Pons (tissue), 1 donor: ENCODE results near the gene PKIG.
"Not testable (repeated sequence)": the region's sequence is repeated elsewhere in the genome, so short reads cannot be mapped to it uniquely, and the experiment has no call there.

Experiments used
- DNase-seq: peaks from one replicate; pipeline ENCODE4 v3.0.0-alpha.2; 2016; ENCODE audit warnings: low spot score

PKIG gene

DNA sequence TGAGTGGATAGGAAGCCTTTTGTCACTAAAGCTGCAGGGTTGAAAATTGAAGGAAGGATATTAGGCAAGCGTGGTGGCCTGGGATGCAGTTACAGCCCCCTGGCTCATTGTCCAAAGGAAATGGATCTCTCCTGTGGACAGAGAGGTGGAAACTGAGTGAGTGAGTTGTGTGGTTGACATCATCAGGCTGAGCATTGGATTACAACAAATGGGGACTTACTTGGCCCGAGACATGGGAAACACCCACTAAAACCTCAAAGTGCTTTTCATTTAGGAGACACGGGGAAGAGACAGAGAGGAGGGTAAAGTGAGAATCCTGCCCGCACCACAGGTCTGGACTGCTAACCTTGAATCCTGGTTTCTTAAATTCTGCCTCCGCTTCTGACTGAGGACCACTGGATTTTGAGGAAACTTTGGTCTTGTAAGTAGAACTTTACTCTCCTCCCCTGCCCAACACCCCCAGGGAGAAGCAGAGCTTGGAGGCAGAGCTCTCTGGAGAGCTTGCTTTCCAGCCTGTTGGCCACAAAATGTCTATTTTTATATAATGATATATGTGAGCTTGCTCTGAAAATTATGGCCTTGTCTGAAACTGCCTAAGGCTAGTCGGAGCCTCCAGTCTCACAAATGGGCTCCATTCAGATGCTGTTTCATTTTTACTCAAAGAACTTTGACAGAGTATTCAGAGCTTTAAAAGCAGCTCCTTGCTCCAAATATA, at the start of gene PKIG:
TSS of gene PKIG (plus strand) at position 269 of the 715 bp plus-strand sequence. CDS start 31,978 bp downstream, outside the sequence.
- no peak for DNase-seq

DNA sequence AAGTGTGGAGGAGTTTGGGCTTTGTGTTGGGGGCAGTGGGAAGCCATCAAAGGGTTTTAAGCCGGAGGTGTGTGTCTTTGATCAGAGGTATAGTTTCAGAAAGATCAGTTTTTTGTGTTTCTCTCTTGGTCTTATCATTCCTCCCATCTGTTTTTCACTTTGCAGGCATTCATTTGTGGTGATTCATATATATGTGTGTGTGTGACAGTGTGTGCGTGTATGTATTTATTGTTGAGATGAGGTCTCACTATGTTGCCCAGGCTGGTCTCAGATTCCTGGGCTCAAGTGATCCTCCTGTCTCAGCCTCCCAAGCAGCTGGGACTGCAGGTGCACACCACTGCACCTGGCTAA, 49.4 kb upstream of the PKIG start:
- no peak for DNase-seq

DNA sequence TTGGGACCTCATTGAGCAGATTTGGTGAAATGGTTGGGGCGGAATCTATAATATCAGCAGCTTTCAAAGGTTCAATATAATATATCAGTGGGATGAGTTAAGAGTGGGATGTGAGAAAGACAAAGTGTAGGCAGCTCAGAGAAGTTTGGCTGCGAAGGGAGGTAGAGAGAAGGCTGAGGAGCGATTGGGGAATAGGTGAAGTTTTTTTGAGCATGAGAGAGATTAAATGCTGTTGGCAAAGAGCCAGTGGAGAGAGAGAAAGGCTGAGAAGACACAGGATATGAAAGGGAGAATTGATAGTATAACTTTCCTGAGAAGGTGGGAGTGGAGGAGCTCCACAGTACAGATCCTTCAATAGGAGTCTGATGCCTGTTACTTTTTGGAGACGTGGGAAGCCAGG, 48.5 kb upstream of the PKIG start:
- no peak for DNase-seq

DNA sequence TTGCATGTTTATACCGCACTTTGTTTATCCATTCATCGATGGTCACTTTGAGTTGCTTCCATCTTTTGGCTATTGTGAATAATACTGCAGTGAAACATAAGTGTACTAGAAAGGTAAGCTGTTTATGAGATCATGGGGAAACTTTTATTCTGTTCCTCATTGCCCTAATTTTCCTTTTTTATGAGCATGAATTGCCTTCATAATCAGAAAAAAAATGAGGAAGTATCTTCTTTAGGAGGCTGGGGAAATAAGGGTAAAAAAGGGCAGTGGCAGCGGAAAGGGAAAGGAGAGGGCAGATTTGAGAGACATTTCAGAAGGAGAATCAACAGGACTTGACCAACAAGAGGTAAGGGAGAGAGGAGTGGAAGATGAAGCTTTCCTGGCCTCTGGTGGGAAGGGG, 46.2 kb upstream of the PKIG start:
- no peak for DNase-seq

- no peak for DNase-seq
These were observed 44.4 kb upstream of the PKIG start for GRCh38 chr20:44537993-44538392.

DNA sequence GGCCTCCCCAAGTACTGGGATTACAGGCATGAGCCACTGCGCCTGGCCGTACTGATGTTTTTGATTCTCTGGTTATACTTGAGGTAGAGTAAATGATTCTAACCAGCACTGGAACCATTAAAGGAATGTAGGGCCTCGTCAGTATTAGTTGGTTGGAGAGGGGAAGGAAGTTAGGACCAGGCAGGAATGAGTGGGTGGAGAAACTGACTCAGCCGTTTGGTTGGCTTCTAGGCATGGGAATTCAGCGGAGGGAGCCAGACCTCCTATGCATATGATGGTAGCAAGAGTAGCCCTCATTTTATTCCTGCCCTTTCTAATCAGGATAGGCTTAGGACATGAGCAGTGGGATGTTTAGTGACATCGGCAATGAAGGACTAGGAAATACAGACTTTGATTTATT, 41.5 kb upstream of the PKIG start:
- no peak for DNase-seq

GRCh38 chr20:44541992-44542391, 40.4 kb upstream of the PKIG start:
- no peak for DNase-seq

- DNase-seq: no peak
These were observed 39.5 kb upstream of the PKIG start for GRCh38 chr20:44542890-44543289.

- DNase-seq: no peak
These were observed 39.0 kb upstream of the PKIG start for GRCh38 chr20:44543358-44543757.

DNA sequence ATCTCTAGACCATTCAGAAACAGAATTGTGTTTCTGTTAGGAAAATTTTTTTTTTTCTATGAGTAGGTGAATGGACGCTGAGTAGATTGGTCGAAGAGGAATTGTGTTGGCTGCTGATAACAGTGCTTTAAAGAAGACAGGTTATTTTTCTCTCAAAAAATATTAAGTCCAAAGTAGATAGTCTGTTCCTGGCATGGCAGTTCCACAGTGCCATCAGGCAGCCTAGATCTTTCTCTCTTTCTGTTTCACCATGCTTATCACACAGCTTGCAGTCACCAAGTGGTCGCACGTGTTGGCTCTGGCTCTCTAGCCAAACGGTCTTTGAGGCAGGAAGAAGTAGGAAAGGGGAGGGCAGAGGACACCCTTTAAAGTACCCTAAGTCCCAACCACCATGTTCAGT, 38.1 kb upstream of the PKIG start:
- no peak for DNase-seq

DNA sequence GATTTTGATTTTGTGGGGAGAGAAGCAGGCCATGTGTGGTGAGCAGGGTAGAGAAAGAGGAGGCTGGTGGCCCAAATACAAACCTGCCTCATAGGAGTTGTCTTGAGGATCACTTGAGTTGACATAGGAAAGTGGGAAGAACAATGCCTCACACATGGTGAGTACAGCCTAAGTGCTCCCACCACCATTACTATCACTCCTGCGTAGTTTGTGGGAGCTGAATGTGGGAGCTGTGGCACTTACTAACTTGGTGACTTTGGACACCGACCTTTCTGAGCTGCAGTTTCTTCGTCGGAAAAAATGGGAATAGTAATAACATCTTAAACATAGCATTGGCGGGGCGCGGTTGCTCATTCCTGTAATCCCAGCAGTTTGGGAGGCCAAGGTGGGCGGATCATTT, 35.0 kb upstream of the PKIG start:
- no peak for DNase-seq

DNA sequence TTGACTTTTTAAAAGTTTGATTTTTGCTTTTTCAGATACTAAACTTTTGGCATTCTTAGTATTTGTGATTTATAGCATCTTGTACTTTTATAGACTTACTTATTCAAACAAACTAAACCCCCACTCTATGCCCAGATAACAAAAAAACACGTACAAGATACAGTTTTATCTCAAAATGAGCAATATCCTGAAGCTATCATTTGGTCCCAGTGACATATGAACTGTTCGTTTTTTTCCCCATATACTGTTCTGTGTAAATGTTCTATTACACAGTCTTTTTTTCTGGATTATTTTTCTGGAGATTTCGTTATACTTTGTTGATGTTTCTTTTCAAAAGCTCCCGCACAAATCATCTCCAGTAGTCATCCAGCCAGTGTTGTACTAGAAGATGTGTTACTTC, 33.3 kb upstream of the PKIG start:
- DNase-seq: no peak

GRCh38 chr20:44552050-44552449, 30.3 kb upstream of the PKIG start:
- DNase-seq: no peak

GRCh38 chr20:44552568-44552949, 29.8 kb upstream of the PKIG start:
- no peak for DNase-seq

DNA sequence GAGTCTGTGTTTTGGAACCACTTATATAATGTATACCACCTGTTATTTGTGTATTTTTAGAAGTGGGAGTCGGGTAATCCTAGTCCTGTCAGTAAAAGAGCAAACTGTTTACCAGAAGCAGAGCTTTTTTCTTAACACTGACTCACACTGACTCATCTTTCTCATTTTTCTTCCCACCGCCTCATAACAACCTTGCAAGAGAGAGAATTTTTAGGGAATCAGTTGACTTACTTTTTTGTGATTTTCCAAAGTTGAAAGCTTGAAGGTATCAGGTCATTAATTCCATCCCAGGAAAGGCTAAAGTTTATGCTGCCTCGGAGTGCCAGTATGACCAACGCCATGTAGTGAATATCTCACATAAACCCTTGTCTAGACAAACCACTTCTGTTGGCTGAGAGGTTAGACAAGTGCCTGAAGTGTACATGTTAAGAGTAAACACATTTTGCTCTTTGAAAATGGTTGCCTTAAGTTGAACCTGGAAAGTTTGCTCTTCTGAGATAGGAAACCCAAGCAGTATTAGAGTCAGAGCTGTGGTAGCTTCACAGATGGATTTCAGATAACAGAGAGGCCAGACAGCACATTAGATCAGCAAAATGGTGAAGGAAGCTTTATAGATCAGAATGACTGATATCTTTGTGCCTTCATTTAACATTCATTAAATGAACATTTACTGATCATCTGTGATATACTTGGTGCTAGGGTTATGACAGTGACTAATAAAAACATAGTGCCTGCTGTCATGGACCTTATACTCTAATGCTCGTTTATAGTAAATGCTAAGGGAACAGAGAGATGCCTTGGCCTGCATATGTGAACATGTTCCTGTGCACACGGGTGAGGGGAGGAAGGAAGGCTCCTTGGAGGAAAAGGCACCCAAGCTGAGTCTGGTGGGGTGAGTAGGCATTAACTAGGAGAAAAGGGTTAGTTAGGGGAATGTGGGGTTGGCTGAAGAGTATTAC, 29.1 kb upstream of the PKIG start:
- no peak for DNase-seq

DNA sequence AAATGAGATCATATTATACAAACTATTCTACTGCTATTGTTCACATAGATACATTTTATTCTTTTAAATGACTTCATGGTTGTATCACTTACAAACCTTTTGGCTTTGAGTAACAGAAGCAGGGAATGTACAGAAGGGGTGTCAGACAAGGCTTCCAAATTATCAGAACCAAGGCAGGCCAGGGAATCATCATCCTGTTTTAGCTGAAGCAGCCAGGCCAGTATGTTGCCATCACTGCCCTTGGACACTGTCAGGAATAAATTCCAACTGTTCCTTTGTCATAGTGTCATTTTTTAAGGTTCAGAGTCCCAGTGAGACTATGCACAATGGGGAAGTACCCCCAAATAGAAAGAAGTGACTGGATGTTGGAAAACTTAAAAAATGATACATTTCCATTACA, 23.1 kb upstream of the PKIG start:
- DNase-seq: no peak

DNA sequence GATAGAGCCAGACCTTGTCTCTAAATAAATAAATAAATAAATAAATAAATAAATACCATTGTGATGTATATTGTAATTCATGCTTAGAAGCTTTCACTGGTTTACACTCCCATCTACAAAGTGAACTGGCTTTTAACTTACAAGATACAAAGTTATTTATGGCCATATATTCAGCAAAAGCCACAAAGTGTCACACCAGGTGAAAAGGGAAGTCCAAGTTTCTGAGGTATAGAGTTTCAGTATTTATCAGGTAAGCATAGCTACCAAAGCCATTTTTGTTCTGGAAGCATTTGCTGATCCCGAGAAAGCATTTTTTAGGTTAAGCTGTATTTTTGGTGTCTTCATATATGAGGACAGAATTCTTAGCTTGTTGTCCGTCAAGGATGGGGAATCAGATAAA, 22.1 kb upstream of the PKIG start:
- no peak for DNase-seq

- DNase-seq: not testable (repeated sequence)
These were observed 21.6 kb upstream of the PKIG start for GRCh38 chr20:44560818-44561217.

DNA sequence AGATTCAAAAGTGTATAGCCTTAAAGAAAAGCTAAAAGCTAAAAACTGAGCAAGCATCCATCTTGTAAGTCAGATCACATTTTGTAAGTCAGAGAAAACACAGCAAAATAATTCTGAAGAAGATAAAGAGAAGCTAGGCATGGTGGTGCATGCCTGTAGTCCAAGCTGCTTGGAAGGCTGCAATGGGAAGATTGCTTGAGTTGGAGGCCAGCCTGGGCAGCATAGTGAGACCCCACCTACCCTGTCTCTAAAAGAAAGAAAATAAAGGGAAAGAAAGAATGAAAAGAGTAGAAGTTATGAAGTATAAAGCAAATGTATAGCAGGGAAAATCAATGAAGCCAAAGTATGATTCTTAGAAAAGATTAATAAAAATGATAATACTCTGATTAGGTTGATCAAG, 20.5 kb upstream of the PKIG start:
- DNase-seq: no peak

DNA sequence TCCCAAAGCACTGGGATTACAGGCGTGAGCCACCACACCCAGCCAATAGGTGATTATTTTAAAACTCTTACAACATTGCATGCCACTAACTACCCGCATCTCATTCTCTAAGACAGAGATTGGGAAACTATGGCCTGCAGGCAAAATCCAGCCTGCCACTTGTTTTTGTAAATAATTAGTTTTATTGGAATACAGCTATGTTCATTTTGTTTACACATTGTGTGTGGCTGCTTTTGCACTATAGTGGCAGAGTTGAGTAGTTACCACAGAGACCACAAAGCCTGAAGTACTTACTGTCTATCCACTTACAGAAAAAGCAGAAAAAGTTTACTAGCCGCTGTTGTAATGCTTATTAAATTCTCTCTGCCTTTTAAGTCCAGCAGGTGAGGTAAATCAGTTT, 16.4 kb upstream of the PKIG start:
- no peak for DNase-seq

- DNase-seq: no peak
These were observed 15.6 kb upstream of the PKIG start for GRCh38 chr20:44566811-44567210.

GRCh38 chr20:44570367-44570766, 12.0 kb upstream of the PKIG start:
- no peak for DNase-seq

- DNase-seq: no peak
These were observed 10.9 kb upstream of the PKIG start for GRCh38 chr20:44571362-44571988.
